Naive thymus-derived CD8-positive, alpha-beta T cell (primary cell): ENCODE data around the gene ATP9A. TPM values are rescaled to one million over a fixed set of nuclear protein-coding genes. Genes with fewer than 3 reads are reported as not detected.
A peak's percentile ranks its signal among the peaks of the same experiment; 100 is the strongest.

Source experiments
- ATAC-seq, 2 donors: fragments of 150-1000 bp; cut with Tn5 transposase in 1 of 2; sonication (Bioruptor Pico), chemical (Tn5 transposase) in 1 of 2; 1 replicate in 1 of 2; 2 replicates in 1 of 2; pipeline ENCODE4 v1.10.0; 2021; ENCODE audit warnings: mild to moderate bottlenecking in 2 of 2, moderate library complexity in 2 of 2
- POLR2A ChIA-PET: fragments of 350-600 bp; sonication (Branson Sonifier 250); formaldehyde crosslinking; loops from one replicate; lab custom pipeline; 2021; ENCODE audit warnings: antibody characterized with exemption; lab: Charles Lee
- DNase-seq, 10 donors: peaks; one replicate each; pipeline versions ENCODE4 v3.0.0 to v3.0.0-alpha.2; 2020 to 2022
- H3K27ac Mint-ChIP-seq, 10 donors: one replicate each; pipeline ENCODE4 v1.8.0; 2020 to 2022; ENCODE audit warnings: mild to moderate bottlenecking in 10 of 10, mixed read lengths in 10 of 10, moderate library complexity in 4 of 10, inconsistent platforms in 1 of 10
- H3K27me3 Mint-ChIP-seq, 5 donors: one replicate each; pipeline ENCODE4 v1.8.0; 2021 to 2022; ENCODE audit warnings: mixed read lengths in 5 of 5
- H3K36me3 Mint-ChIP-seq, 3 donors: one replicate each; pipeline ENCODE4 v1.8.0; 2020 to 2022; ENCODE audit warnings: mixed read lengths in 3 of 3, mild to moderate bottlenecking in 2 of 3, inconsistent platforms in 1 of 3
- H3K4me1 Mint-ChIP-seq, 4 donors: one replicate each; pipeline ENCODE4 v1.8.0; 2021 to 2022; ENCODE audit warnings: mixed read lengths in 4 of 4
- H3K4me3 Mint-ChIP-seq, 10 donors: one replicate each; pipeline ENCODE4 v1.8.0; 2020 to 2022; ENCODE audit warnings: mild to moderate bottlenecking in 10 of 10, mixed read lengths in 10 of 10, moderate library complexity in 6 of 10, inconsistent platforms in 1 of 10
- H3K9me3 Mint-ChIP-seq, 9 donors: one replicate each; pipeline ENCODE4 v1.8.0; 2020 to 2022; ENCODE audit warnings: mixed read lengths in 9 of 9, mild to moderate bottlenecking in 3 of 9, inconsistent platforms in 1 of 9, moderate library complexity in 1 of 9
- polyA plus RNA-seq, 3 donors: library from polyadenylated mRNA; unstranded; fragments of 300-500 nt; fragmentation: Illumina TruSeq; gene quantifications; one replicate each; pipeline ENCODE4 v1.2.3, GENCODE V29; 2021
- total RNA-seq, 8 experiments: library from RNA in 2 of 8; stranded (reverse) in 2 of 8; gene quantifications; one replicate each; pipeline ENCODE4 v1.2.3 and lab custom pipeline; 2021 to 2026

The ATP9A gene
- total and polyA plus RNA-seq, 5 experiments from 2014 or later: 0.08 to 0.19 TPM; not detected in 3

- ATAC-seq: no peak
- H3K27ac Mint-ChIP-seq: no peak overlapping the region
- peaks cover 35 to 69% (median 49%) of the 10 kb centered on the region in 5 donors for H3K27me3 Mint-ChIP-seq
Observed at GRCh38 chr20:51560042-51560441, 208.1 kb downstream of the ATP9A start.

GRCh38 chr20:51554538-51555165 lies 213.5 kb downstream of the ATP9A start:
- Mint-ChIP-seq H3K4me3 (peak overlapping the region in 1 of 10 donors; percentile 46), H3K27me3 (peaks cover 11 to 31% (median 25%) of the 10 kb centered on the region in 5 donors), H3K9me3 (no peaks in the 10 kb centered on the region), H3K27ac (peak overlapping the region in 2 of 10 donors; percentile 2 to 81), H3K36me3 (no peaks in the 10 kb centered on the region), H3K4me1 (peaks cover 0 to 13% (median 9%) of the 10 kb centered on the region in 4 donors)
- DNase-seq (no peak), ATAC-seq (no peak)
- POLR2A ChIA-PET: no interaction called here

More at GRCh38 chr20:51560042-51560441, 208.1 kb downstream of the ATP9A start:
- Mint-ChIP-seq H3K4me3 (peak overlapping the region in 1 of 10 donors; percentile 22), H3K4me1 (peaks cover 15 to 29% (median 22%) of the 10 kb centered on the region in 4 donors), H3K36me3 (no peaks in the 10 kb centered on the region), H3K9me3 (no peaks in the 10 kb centered on the region)
- DNase-seq: no peak
- POLR2A ChIA-PET: no interaction called here

- Mint-ChIP-seq H3K36me3 (no peaks in the 10 kb centered on the region), H3K27me3 (peaks cover 6 to 24% (median 18%) of the 10 kb centered on the region in 5 donors), H3K4me1 (peaks cover 0 to 13% (median 9%) of the 10 kb centered on the region in 4 donors), H3K9me3 (no peaks in the 10 kb centered on the region), H3K27ac (peak overlapping the region in 1 of 10 donors; percentile 2), H3K4me3 (no peak overlapping the region)
- no peak for ATAC-seq
- POLR2A ChIA-PET: no interaction called here
- DNase-seq: no peak
Observed at GRCh38 chr20:51553897-51554486, 214.2 kb downstream of the ATP9A start.

GRCh38 chr20:51551186-51551585 lies 217.0 kb downstream of the ATP9A start:
- ATAC-seq: no peak

GRCh38 chr20:51549474-51549873 lies 218.7 kb downstream of the ATP9A start:
- H3K27me3 Mint-ChIP-seq: peaks cover 0 to under 1% (median 0%) of the 10 kb centered on the region in 5 donors
- H3K9me3 Mint-ChIP-seq: no peaks in the 10 kb centered on the region
- no peak overlapping the region for H3K4me3 Mint-ChIP-seq
- POLR2A ChIA-PET: no interaction called here
- DNase-seq (no peak), ATAC-seq (no peak)
- H3K36me3 Mint-ChIP-seq: no peaks in the 10 kb centered on the region
- no peak overlapping the region for H3K27ac Mint-ChIP-seq
- H3K4me1 Mint-ChIP-seq: peaks cover 0 to 6% (median 5%) of the 10 kb centered on the region in 4 donors

More at GRCh38 chr20:51551186-51551585, 217.0 kb downstream of the ATP9A start:
- DNase-seq: no peak
- Mint-ChIP-seq H3K36me3 (no peaks in the 10 kb centered on the region), H3K27me3 (peaks cover 0 to 10% (median 5%) of the 10 kb centered on the region in 5 donors), H3K27ac (peak overlapping the region in 1 of 10 donors; percentile 53), H3K4me3 (no peak overlapping the region), H3K9me3 (no peaks in the 10 kb centered on the region), H3K4me1 (peaks cover 0 to 13% (median 7%) of the 10 kb centered on the region in 4 donors)
- POLR2A ChIA-PET: interaction anchor here (0.6 to 0.7 kb wide), 3 partner anchors 10 to 1398 kb away, joined by 3 to 6 read pairs (median 3); no protein-coding TSS in a partner anchor

GRCh38 chr20:51547951-51548350 lies 220.2 kb downstream of the ATP9A start:
- H3K4me1 Mint-ChIP-seq: peaks cover 3 to 7% (median 5%) of the 10 kb centered on the region in 4 donors
- DNase-seq: no peak
- no peaks in the 10 kb centered on the region for H3K27me3 Mint-ChIP-seq
- ATAC-seq: no peak
- peak overlapping the region in 1 of 10 donors; percentile 35 for H3K27ac Mint-ChIP-seq
- H3K9me3 Mint-ChIP-seq: no peaks in the 10 kb centered on the region
- no peaks in the 10 kb centered on the region for H3K36me3 Mint-ChIP-seq
- POLR2A ChIA-PET: no interaction called here
- H3K4me3 Mint-ChIP-seq: no peak overlapping the region

Other genes starting within 250 kb of the ATP9A start
- gene NFATC2, start 225.7 kb downstream of the ATP9A start, total RNA-seq: 10 to 100 TPM; 34.0 to 36.3 TPM
- 10 to 100 TPM; 14.5 to 23.8 (median 14.5) TPM for gene NFATC2, start 225.7 kb downstream of the ATP9A start, polyA plus RNA-seq
- gene SALL4, start 34.1 kb upstream of the ATP9A start, total RNA-seq: not detected
- gene SALL4, start 34.1 kb upstream of the ATP9A start, polyA plus RNA-seq: under 1 TPM in 1 of 3 donors, not detected in 2; 0.03 TPM